HG02763 (cell line): ENCODE measurements around the gene KAZN.

Source experiments
- ATAC-seq: cut with Tn5 transposase; IDR thresholded peaks from one replicate; pipeline ENCODE4 v1.9.1; 2021; ENCODE audit warnings: mild to moderate bottlenecking, moderate library complexity; ENCODE audit not compliant: unreplicated experiment

KAZN gene

GRCh38 chr1:14639291-14640050, 41.0 kb downstream of the KAZN start:
- no peak for ATAC-seq

DNA sequence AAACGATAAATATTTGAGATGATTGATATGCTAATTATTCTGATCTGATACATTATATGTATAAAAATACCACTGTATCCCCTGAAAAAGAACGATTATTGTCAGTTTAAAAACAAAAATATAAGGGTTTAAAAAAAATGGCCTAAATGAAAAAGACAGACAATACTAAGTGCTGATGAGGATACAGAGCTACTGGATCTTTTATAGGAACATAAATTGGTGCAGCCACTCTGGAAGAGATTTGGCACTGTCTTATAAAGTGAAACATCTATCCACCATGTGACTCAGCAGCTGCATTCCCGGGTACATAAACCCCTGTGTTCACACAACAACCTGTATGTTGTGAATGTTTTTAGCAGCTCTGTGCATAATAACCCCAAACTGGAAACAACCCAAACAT, 44.2 kb downstream of the KAZN start:
- ATAC-seq, result no peak

DNA sequence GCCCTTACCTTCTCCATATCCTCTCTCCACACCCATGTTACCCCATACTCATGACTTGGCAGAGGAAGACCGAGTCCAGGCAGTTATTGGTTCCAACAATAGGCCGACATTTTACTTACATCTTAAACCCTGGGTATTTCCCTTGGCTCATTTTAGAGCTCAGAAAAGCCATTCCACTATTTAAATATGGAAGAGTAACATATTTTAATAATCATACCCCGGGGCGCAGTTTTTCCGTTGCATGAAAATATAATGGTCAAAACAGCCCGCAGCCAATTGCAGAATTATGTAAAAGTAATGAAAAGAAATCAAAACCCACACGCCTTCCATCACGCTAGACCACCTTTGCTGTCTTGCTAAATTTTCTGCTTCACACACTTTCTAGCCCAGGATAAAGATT, 48.5 kb downstream of the KAZN start:
- no peak for ATAC-seq

DNA sequence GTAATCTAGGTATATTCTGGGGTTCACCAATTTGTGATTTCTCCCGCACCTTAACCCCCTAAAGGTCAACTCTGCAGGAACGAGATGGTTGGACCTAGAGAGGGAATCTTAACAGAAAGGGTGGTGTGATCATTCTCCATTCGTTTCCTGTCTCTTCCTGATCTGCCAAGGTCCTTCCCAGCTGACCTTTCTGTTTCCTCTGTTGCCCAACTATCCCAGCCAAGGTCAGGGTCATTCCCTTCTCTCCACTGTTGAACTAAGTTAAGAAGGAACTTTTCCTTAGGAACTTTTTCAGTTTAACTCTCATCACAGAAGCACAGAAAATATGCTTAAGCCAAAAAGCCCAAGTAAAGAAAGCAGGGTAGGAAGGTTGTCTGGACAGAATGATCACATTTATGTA, 49.3 kb downstream of the KAZN start:
- no peak for ATAC-seq

GRCh38 chr1:14648391-14648790, 49.9 kb downstream of the KAZN start:
- ATAC-seq, result no peak

GRCh38 chr1:14648896-14649855, 50.7 kb downstream of the KAZN start:
- ATAC-seq, result no peak

- no peak for ATAC-seq
Observed at GRCh38 chr1:14649976-14650375, 51.5 kb downstream of the KAZN start.

DNA sequence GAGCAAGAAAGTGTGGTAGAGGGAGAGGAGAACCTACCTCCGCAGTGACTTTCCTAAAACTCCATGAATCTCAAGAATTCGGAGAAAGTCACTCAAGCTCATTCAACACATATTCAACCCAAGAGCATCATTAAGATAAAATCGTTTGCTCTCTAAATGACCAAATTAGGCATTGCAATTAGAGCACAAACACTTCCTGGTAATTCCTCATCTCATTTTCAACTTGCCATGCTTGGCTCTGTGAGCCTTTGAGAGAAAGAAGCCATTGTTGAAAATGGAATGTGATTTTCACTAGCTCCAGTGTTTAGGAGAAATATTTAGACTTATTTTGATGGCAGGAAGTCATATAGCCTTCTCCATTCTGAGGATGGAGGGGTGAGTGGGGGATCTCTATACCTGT, 52.5 kb downstream of the KAZN start:
- no peak for ATAC-seq

DNA sequence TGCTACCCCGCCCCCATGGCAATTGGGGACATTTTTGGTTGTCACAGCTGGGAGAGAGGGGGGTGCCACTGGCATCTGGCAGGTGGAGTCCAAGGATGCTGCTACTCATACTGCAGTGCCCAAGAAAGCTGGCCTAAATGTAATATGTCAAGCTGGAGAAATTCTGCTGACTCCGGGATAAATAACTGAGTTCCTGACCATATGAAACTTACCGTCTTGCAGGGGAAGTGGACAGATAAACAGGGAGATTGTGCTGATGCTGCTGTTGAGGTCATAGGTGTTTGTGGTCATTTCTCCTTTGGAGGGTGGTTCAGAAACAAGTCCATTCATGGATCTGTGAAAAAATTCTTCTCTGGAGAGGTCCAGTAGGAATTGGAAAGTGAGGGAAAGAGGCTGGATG, 54.4 kb downstream of the KAZN start:
- no peak for ATAC-seq

DNA sequence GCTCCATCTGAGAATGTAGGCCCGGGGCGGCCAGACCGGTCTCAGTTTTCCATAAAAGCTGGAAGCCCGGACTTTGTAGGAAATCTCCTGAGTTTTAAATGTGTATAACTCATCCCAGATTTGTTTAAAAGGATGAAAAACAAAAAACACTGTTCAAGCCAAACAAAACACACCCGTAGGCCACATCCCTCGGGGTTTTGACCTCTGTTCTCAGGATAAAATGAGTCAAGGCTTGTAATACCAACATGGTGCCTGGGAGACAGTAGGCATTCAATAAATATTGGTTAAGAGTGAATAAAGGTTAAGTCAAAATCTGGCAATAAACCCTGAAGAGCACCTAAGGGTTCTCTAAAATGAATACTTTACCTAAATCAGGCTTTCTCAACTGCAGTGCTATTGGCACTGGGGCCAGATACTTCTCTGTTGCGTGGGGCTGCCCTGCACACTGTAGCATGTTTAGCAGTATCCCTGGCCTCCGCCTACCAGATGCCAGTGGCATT, 55.0 kb downstream of the KAZN start:
- ATAC-seq, result no peak

GRCh38 chr1:14654554-14654953, 56.1 kb downstream of the KAZN start:
- no peak for ATAC-seq

DNA sequence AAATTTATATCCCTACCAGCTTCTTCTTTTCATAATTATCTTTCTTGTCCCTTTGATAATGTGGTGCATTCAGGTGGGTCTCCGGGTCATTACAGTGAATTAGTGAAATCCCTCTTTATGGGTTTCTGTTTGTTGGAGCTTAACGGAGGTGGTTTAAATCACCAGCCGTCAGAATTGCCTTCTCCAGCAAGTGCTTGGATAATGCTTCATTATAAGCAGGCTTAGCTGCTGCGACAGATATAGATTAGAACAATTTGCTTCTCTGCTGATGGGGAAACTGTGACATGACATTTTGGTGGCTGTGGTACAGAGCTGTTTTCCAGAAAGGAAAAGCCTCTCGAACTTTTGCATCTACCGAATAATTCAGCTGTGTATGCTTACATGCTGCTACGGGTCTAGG, 56.9 kb downstream of the KAZN start:
- no peak for ATAC-seq

DNA sequence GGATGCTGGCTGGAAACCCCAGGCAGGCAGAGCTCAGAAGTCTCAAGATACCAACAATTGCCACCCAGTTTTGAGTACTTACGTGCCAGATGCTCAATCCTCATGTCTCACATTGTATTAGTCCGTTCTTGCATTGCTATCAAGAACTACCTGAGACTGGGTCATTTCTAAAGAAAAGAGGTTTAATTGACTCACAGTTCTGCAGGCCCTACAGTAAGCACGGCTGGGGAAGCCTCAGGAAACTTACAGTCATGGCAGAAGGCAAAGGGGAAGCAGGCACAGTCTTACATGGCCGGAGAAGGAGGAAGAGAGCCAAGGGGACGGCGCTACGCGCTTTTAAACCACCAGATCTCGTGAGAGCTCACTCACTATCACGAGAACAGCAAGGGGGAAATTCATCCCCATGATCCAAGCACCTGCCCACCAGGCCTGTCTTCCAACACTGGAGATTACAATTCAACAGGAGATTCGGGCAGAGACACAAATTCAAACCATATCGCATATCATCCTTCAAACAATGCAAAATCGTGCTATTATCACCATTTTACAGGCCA, 58.0 kb downstream of the KAZN start:
- no peak for ATAC-seq

DNA sequence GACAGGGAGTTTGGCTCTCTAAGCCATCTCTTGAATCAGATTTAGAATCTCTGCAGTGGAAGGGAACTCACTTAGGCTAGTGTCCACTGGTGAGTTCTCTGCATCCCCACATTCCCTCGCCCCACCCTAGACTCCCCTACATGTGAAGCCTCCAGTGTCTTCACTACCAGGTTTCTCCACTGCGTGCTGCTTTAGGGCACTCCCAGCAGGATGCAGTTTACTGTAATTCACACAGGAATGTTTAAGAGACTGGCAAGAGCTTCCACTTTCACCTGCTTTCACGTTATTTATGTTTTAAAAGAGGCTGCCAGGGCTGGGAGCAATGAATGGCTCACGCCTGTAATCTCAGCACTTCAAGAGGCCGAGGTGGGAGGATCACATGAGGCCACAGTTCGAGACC, 60.2 kb downstream of the KAZN start:
- ATAC-seq, result no peak

DNA sequence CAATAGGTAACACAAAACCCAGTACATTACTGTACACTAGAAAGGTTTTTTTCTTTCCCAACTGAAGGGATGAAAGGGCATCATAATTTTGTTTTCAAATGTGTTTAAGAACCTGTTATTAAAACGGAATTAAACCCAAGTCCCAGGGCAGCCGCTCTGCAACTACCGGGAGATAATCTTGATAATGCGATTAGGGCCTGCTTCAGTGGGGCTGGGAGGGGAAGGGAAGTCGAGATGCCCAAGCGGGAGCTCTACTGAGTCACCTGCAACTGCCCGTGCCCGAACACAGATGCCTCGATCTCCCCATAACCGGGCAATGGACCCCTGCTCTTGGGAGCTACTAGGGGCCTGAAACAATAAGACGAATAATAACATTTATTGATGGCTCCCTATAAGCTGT, 61.4 kb downstream of the KAZN start:
- no peak for ATAC-seq

GRCh38 chr1:14660801-14661200, 62.3 kb downstream of the KAZN start:
- ATAC-seq, result no peak

DNA sequence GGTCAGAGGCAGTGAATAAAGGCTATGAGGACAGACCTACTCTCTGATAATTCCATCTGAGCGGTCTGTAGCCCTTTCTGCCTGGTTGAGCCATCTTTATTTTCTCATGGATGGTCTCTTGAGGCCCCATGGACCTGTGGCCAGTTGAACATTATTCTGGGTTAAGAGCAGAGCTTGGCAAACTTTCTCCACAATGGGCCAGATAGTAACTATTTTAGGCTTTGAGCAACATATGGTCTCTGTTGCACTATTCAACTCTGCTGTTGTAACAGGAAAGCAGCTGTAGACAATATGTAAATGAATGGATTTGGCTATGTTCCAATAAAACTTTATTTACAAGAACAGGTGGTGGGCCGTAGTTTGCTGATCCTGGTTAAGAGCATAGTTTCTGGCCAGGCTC, 62.7 kb downstream of the KAZN start:
- ATAC-seq, result no peak

GRCh38 chr1:14662116-14662515, 63.6 kb downstream of the KAZN start:
- no peak for ATAC-seq

DNA sequence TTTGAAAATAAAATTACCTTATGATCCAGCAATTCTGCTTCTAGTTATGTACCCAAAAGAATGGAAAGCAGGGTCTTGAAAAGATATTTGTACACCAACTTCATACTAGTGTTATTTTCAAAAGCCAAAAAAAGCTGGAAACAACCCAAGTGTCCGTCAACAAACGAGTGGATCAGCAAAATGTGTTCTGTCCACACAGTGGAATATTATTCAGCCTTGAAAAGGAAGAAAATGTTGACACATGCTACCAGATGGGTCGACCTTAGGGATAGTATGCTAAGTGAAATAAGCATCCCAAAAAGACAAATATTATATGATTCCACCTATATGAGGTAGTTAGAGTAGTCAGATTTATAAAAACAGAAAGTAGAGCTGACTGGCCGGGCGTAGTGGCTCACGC, 65.3 kb downstream of the KAZN start:
- ATAC-seq, result no peak

GRCh38 chr1:14666373-14666772, 67.9 kb downstream of the KAZN start:
- no peak for ATAC-seq

- no peak for ATAC-seq
Observed at GRCh38 chr1:14666962-14667650, 68.6 kb downstream of the KAZN start.
